HCT116 (cell line): Measurements from ENCODE around the gene BAHCC1. TPM values are rescaled to one million over a fixed set of nuclear protein-coding genes. Genes with fewer than 3 reads are reported as not detected.
A peak's percentile ranks its signal among the peaks of the same experiment; 100 is the strongest.

Experiments
- ATAC-seq: fragments of 200-7000 bp; cut with Tn5 transposase; 2 replicates; pipeline ENCODE4 v1.9.1; 2020; ENCODE audit warnings: mild to moderate bottlenecking, moderate library complexity
- BruUV-seq: library from RNA; stranded (reverse); fragments of 400-500 nt; replicated peaks from 2 replicates; lab custom pipeline; 2021; lab: Mats Ljungman, UMichigan
- CTCF ChIA-PET: fragments of 300-600 bp; sonication (Branson Sonifier 250); formaldehyde crosslinking; loops from one replicate; lab custom pipeline; 2021; ENCODE audit warnings: antibody characterized with exemption; lab: Charles Lee
- POLR2A ChIA-PET: fragments of 300-600, 350-600 bp; sonication (Branson Sonifier 250); formaldehyde crosslinking; loops from one replicate; lab custom pipeline; 2021; ENCODE audit warnings: antibody characterized with exemption; lab: Charles Lee
- RAD21 ChIA-PET, 2 experiments: fragments of 300-600 bp; sonication (Branson Sonifier 250); formaldehyde crosslinking; loops; one replicate each; lab custom pipeline; 2023; ENCODE audit warnings: low total read pairs in 2 of 2; ENCODE audit not compliant: uncharacterized antibody in 2 of 2, unreplicated experiment in 2 of 2, low non-redundant PET in 1 of 2; lab: Charles Lee
- DNase-seq: peaks from one replicate; pipeline ENCODE4 v3.0.0-alpha.2; 2010; ENCODE audit warnings: low read depth, low spot score
- H2AFZ ChIP-seq: fragments of 200-600 bp; shearing (Covaris generic), sonication (generic); 2 replicates; pipeline ENCODE4 v1.6.1; 2017; ENCODE audit warnings: low read depth, mixed run types, mixed read lengths, antibody characterized with exemption, low read length; ENCODE audit not compliant: poor library complexity, severe bottlenecking
- H3K27ac ChIP-seq: 2 replicates; pipeline ENCODE4 v1.5.1; 2012; ENCODE audit warnings: low read depth, low read length
- H3K27me3 ChIP-seq: fragments of 200-600 bp; sonication (generic); 2 replicates; pipeline ENCODE4 v1.6.1; 2016; ENCODE audit warnings: mixed run types, low read length, mixed read lengths; ENCODE audit not compliant: insufficient read depth
- H3K36me3 ChIP-seq, 2 experiments: fragments of 200-500 bp in 1 of 2; fragments of 200-600 bp in 1 of 2; sonication (Bioruptor generic) in 1 of 2; sonication (generic) in 1 of 2; 2 replicates each; pipeline versions ENCODE4 v1.5.1 to v1.6.1; 2014 to 2016; ENCODE audit warnings: low read length in 2 of 2, inconsistent platforms in 1 of 2, mixed read lengths in 1 of 2, mixed run types in 1 of 2; ENCODE audit not compliant: insufficient read depth in 2 of 2, control insufficient read depth in 1 of 2
- H3K4me1 ChIP-seq, 2 experiments: fragments of 200-600 bp in 1 of 2; sonication (generic) in 1 of 2; 2 replicates each; pipeline versions ENCODE4 v1.5.1 to v1.6.1; 2012 to 2017; ENCODE audit warnings: low read length in 2 of 2, inconsistent platforms in 1 of 2, mild to moderate bottlenecking in 1 of 2, mixed read lengths in 1 of 2, mixed run types in 1 of 2, moderate library complexity in 1 of 2; ENCODE audit not compliant: insufficient read depth in 2 of 2, control insufficient read depth in 1 of 2
- H3K4me2 ChIP-seq: fragments of 200-600 bp; sonication (generic); 2 replicates; pipeline ENCODE4 v1.6.1; 2017; ENCODE audit warnings: mixed run types, low read length, mixed read lengths
- H3K4me3 ChIP-seq, 2 experiments: fragments of 200-600 bp in 1 of 2; sonication (generic) in 1 of 2; replicated peaks in 1 of 2; 2 replicates each; pipeline ENCODE4 v1.5.1; 2011 to 2016; ENCODE audit warnings: low read length in 2 of 2, control low read depth in 1 of 2, low read depth in 1 of 2, mild to moderate bottlenecking in 1 of 2, mixed read lengths in 1 of 2, mixed run types in 1 of 2
- H3K79me2 ChIP-seq: fragments of 200-600 bp; sonication (generic); 2 replicates; pipeline ENCODE4 v1.6.1; 2017; ENCODE audit warnings: mild to moderate bottlenecking, mixed run types, low read length, moderate library complexity, mixed read lengths; ENCODE audit not compliant: insufficient read depth
- H3K9ac ChIP-seq: fragments of 200-600 bp; sonication (generic); 2 replicates; pipeline ENCODE4 v1.6.1; 2016; ENCODE audit warnings: low read length, mixed read lengths
- H3K9me2 ChIP-seq: fragments of 200-600 bp; sonication (generic), shearing (Covaris generic); 2 replicates; pipeline ENCODE4 v1.6.1; 2017; ENCODE audit warnings: mixed run types, mild to moderate bottlenecking, moderate library complexity; ENCODE audit not compliant: insufficient read depth
- H3K9me3 ChIP-seq, 2 experiments: fragments of 200-500 bp in 1 of 2; fragments of 200-600 bp in 1 of 2; sonication (Bioruptor generic) in 1 of 2; sonication (generic) in 1 of 2; 2 replicates each; pipeline ENCODE4 v1.6.1; 2014 to 2017; ENCODE audit warnings: low read length in 2 of 2, mixed read lengths in 2 of 2, inconsistent platforms in 1 of 2, low read depth in 1 of 2, mild to moderate bottlenecking in 1 of 2, mixed run types in 1 of 2, moderate library complexity in 1 of 2; ENCODE audit not compliant: control insufficient read depth in 1 of 2, insufficient read depth in 1 of 2
- H4K20me1 ChIP-seq: fragments of 200-600 bp; sonication (generic), shearing (Covaris generic); 2 replicates; pipeline ENCODE4 v1.6.1; 2017; ENCODE audit warnings: mixed run types, mild to moderate bottlenecking, moderate library complexity; ENCODE audit not compliant: insufficient read depth
- CTCF ChIP-seq, 3 experiments: fragments of 200-600 bp in 1 of 3; sonication (generic) in 1 of 3; IDR thresholded peaks in 2 of 3; conservative IDR thresholded peaks in 1 of 3; 2 replicates each; pipeline ENCODE4 v1.5.1; 2012 to 2017; ENCODE audit warnings: low read depth in 2 of 3, low read length in 2 of 3, antibody characterized with exemption in 1 of 3, borderline replicate concordance in 1 of 3, control low read depth in 1 of 3, mild to moderate bottlenecking in 1 of 3, mixed read lengths in 1 of 3, mixed run types in 1 of 3, moderate library complexity in 1 of 3; ENCODE audit not compliant: insufficient read depth in 1 of 3
- ELF1 ChIP-seq: IDR thresholded peaks from 2 replicates; pipeline ENCODE4 v1.6.1; 2012; ENCODE audit warnings: low read depth, borderline replicate concordance
- JUND ChIP-seq: IDR thresholded peaks from 2 replicates; pipeline ENCODE4 v1.6.1; 2012
- MAX ChIP-seq: IDR thresholded peaks from 2 replicates; pipeline ENCODE4 v1.6.1; 2012
- POLR2A ChIP-seq: IDR thresholded peaks from 2 replicates; pipeline ENCODE4 v1.7.0; 2011; ENCODE audit warnings: borderline replicate concordance; ENCODE audit not compliant: insufficient read depth, insufficient read length; ENCODE audit errors: extremely low read depth
- intact Hi-C: fragments of 100-400 bp; cut with micrococcal nuclease; formaldehyde crosslinking; loops from 2 replicates; pipeline ENCODE4 v1.10.0; 2022
- total RNA-seq: library from RNA; stranded (reverse); gene quantifications from one replicate; pipeline ENCODE4 v1.2.1, GENCODE V29; 2021; ENCODE audit not compliant: unreplicated experiment

The BAHCC1 gene
- total RNA-seq, 1 experiment from 2014 or later, result 45.2 TPM

GRCh38 chr17:81434072-81434471 is 38.8 kb downstream of the BAHCC1 start:
- BruUV-seq, result no TSS peak
- CTCF ChIA-PET, result no interaction called here
- H3K79me2 ChIP-seq, result no peaks in the 10 kb centered on the region

More at GRCh38 chr17:81434072-81434471, 38.8 kb downstream of the BAHCC1 start:
- Histone ChIP-seq H3K4me1 (peaks cover 28 to 46% of the 10 kb centered on the region in 2 experiments), H3K36me3 (no peaks in the 10 kb centered on the region), H2AFZ (no peak overlapping the region), H3K9ac (no peak overlapping the region), H3K27me3 (no peaks in the 10 kb centered on the region), H4K20me1 (no peaks in the 10 kb centered on the region), H3K4me2 (peak overlapping the region; percentile 18; the same call in 1 of the 2 replicates), H3K9me2 (no peaks in the 10 kb centered on the region), H3K9me3 (no peaks in the 10 kb centered on the region), H3K27ac (no peak overlapping the region; the same call in 1 of the 2 replicates), H3K4me3 (no peak overlapping the region)
- ChIA-PET RAD21 (no interaction called here), POLR2A (no interaction called here)
- intact Hi-C loops, result no loop called here
- no peak for TF ChIP-seq CTCF (IDR thresholded peaks at IDR 0.05 in 2 of 3, conservative IDR thresholded peaks at IDR 0.05 in 1 of 3; ENCODE audit: borderline replicate concordance in 1 of 3, insufficient read depth in 1 of 3, low read depth in 2 of 3, low read length in 2 of 3)
- no peak for TF ChIP-seq JUND
- TF ChIP-seq ELF1, result no peak
- no peak; the same call in 1 of the 2 replicates for TF ChIP-seq MAX
- TF ChIP-seq POLR2A, result no peak
- DNase-seq (no peak), ATAC-seq (no peak)
